ENCODE measurements around the gene SLC25A39. TPM values are rescaled to one million over a fixed set of nuclear protein-coding genes. Genes with fewer than 3 reads are reported as not detected.
A peak's percentile ranks its signal among the peaks of the same experiment; 100 is the strongest.

SLC25A39 gene
- total and polyA plus RNA-seq, 2 of the 13 experiments (the other 11 are each of a cell fraction or from before 2014, with no cell fraction given) = 144 to 151 TPM

- peak; percentile 51; the same call in 1 of the 2 replicates for TF ChIP-seq TFDP2 (CRISPR knock-in tag; IDR thresholded peaks at IDR 0.05)
- TF ChIP-seq SNAPC2 (CRISPR knock-in tag; IDR thresholded peaks at IDR 0.05) = no peak
- no peak for TF ChIP-seq FOSL1 (CRISPR knock-in tag; IDR thresholded peaks at IDR 0.05; ENCODE audit: borderline replicate concordance)
- 0 out of 2 replicates have a peak, but pooled peaks have one; percentile 64 for TF ChIP-seq ZFP90 (CRISPR knock-in tag; IDR thresholded peaks at IDR 0.05; ENCODE audit: borderline replicate concordance)
- TF ChIP-seq DR1 (CRISPR knock-in tag; IDR thresholded peaks at IDR 0.05) = no peak; the same call in 1 of the 2 replicates
- no peak for TF ChIP-seq SOX13 (IDR thresholded peaks at IDR 0.05)
- TF ChIP-seq SOX13 (CRISPR knock-in tag; conservative IDR thresholded peaks at IDR 0.05 in 1 of 2, IDR thresholded peaks at IDR 0.05 in 1 of 2) = peak in 1 of 2 experiments; percentile 49; a peak in 2 of 4 replicates
- 0 out of 2 replicates have a peak, but pooled peaks have one; percentile 67 for TF ChIP-seq CENPT (CRISPR knock-in tag; IDR thresholded peaks at IDR 0.05; ENCODE audit: low read depth)
- TF ChIP-seq ATF3 (CRISPR knock-in tag; IDR thresholded peaks at IDR 0.05) = no peak
- TF ChIP-seq JUN (CRISPR knock-in tag; IDR thresholded peaks at IDR 0.05) = no peak
- TF ChIP-seq ATF5 (CRISPR knock-in tag; IDR thresholded peaks at IDR 0.05; ENCODE audit: low read depth) = no peak
- TF ChIP-seq, protein P1, sequence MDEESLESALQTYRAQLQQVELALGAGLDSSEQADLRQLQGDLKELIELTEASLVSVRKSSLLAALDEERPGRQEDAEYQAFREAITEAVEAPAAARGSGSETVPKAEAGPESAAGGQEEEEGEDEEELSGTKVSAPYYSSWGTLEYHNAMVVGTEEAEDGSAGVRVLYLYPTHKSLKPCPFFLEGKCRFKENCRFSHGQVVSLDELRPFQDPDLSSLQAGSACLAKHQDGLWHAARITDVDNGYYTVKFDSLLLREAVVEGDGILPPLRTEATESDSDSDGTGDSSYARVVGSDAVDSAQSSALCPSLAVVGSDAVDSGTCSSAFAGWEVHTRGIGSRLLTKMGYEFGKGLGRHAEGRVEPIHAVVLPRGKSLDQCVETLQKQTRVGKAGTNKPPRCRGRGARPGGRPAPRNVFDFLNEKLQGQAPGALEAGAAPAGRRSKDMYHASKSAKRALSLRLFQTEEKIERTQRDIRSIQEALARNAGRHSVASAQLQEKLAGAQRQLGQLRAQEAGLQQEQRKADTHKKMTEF (CRISPR knock-in tag; IDR thresholded peaks at IDR 0.05) = peak; percentile 78
- peak; percentile 99 for TF ChIP-seq USF2 (IDR thresholded peaks at IDR 0.05; ENCODE audit: low read depth, low read length)
- peak; percentile 99; the same call in 1 of the 2 replicates for TF ChIP-seq USF2 (CRISPR knock-in tag; IDR thresholded peaks at IDR 0.05; ENCODE audit: borderline replicate concordance)
- peak; percentile 80; the same call in 1 of the 2 replicates for TF ChIP-seq ATF2 (CRISPR knock-in tag; IDR thresholded peaks at IDR 0.05)
- no peak for TF ChIP-seq IKZF1 (IDR thresholded peaks at IDR 0.05)
- TF ChIP-seq ZNF850 (CRISPR knock-in tag; conservative IDR thresholded peaks at IDR 0.05) = no peak
- TF ChIP-seq ZBTB38 (CRISPR knock-in tag; IDR thresholded peaks at IDR 0.05) = no peak; the same call in 1 of the 2 replicates
- peak; percentile 25; the same call in 1 of the 2 replicates for TF ChIP-seq GLI4 (CRISPR knock-in tag; IDR thresholded peaks at IDR 0.05; ENCODE audit: borderline replicate concordance)
- TF ChIP-seq ZNF547 (CRISPR knock-in tag; IDR thresholded peaks at IDR 0.05) = no peak
- TF ChIP-seq U2AF2 (IDR thresholded peaks at IDR 0.05; ENCODE audit: low read depth, low read length) = no peak
- no peak for TF ChIP-seq ZBTB8A (CRISPR knock-in tag; IDR thresholded peaks at IDR 0.05; ENCODE audit: borderline replicate concordance, low read depth)
Observed at GRCh38 chr17:44344939-44345453, 20.4 kb upstream of the SLC25A39 start, which contains the start of gene GRN (continued).
